ENCODE results near the gene CEP85L. TPM values are rescaled to one million over a fixed set of nuclear protein-coding genes. Genes with fewer than 3 reads are reported as not detected.

The CEP85L gene
- total and polyA plus RNA-seq, 5 donors from 2014 or later, result 19.3 to 96.4 (median 27.7) TPM

- Histone ChIP-seq H3K27me3 (ENCODE audit: control insufficient read depth, insufficient read depth, low read length) (no peaks in the 10 kb centered on the region), H3K4me1 (ENCODE audit: control insufficient read depth, insufficient read depth, low read length, poor library complexity, severe bottlenecking) (no peaks in the 10 kb centered on the region), H3K27ac (ENCODE audit: insufficient read depth, low read length, poor library complexity, severe bottlenecking) (no peak overlapping the region), H3K36me3 (ENCODE audit: control insufficient read depth, insufficient read depth, low read length) (no peaks in the 10 kb centered on the region), H3K9me3 (ENCODE audit: control insufficient read depth in 2 of 2, low read length in 2 of 2) (no peaks in the 10 kb centered on the region), H3K4me3 (ENCODE audit: low read depth, low read length) (no peak overlapping the region)
- Mint-ChIP-seq H3K9me3 (peaks cover 0 to 2% (median 0%) of the 10 kb centered on the region in 7 donors), H3K27me3 (no peaks in the 10 kb centered on the region), H3K4me3 (no peak overlapping the region), H3K4me1 (peaks cover 19 to 42% (median 32%) of the 10 kb centered on the region in 4 donors), H3K27ac (peak overlapping the region in 1 of 3 donors; percentile 11), H3K36me3 (peaks cover 30% of the 10 kb centered on the region)
- DNase-seq (no peak), ATAC-seq (ENCODE audit: low read depth in 2 of 2) (no peak)
Measured at GRCh38 chr6:118598324-118598723, 53.1 kb downstream of the CEP85L start.

GRCh38 chr6:118597636-118598035, 53.8 kb downstream of the CEP85L start:
- DNase-seq, result no peak
- no peaks in the 10 kb centered on the region for H3K27me3 Mint-ChIP-seq
- Histone ChIP-seq H3K9me3 (ENCODE audit: control insufficient read depth in 2 of 2, low read length in 2 of 2) (no peaks in the 10 kb centered on the region), H3K27me3 (ENCODE audit: control insufficient read depth, insufficient read depth, low read length) (no peaks in the 10 kb centered on the region), H3K36me3 (ENCODE audit: control insufficient read depth, insufficient read depth, low read length) (no peaks in the 10 kb centered on the region), H3K27ac (ENCODE audit: insufficient read depth, low read length, poor library complexity, severe bottlenecking) (no peak overlapping the region), H3K4me3 (ENCODE audit: low read depth, low read length) (no peak overlapping the region), H3K4me1 (ENCODE audit: control insufficient read depth, insufficient read depth, low read length, poor library complexity, severe bottlenecking) (no peaks in the 10 kb centered on the region)
- H3K4me1 Mint-ChIP-seq, result peaks cover 19 to 42% (median 36%) of the 10 kb centered on the region in 4 donors
- no peak for ATAC-seq (ENCODE audit: low read depth in 2 of 2)
- no peak overlapping the region for H3K4me3 Mint-ChIP-seq
- peaks cover 0 to 2% (median 0%) of the 10 kb centered on the region in 7 donors for H3K9me3 Mint-ChIP-seq
- peaks cover 34% of the 10 kb centered on the region for H3K36me3 Mint-ChIP-seq
- peak overlapping the region in 1 of 3 donors; percentile 11 for H3K27ac Mint-ChIP-seq

GRCh38 chr6:118596774-118597320, 54.5 kb downstream of the CEP85L start:
- no peaks in the 10 kb centered on the region for H3K27me3 Mint-ChIP-seq
- no peaks in the 10 kb centered on the region for H3K9me3 Mint-ChIP-seq
- no peaks in the 10 kb centered on the region for H3K9me3 ChIP-seq (ENCODE audit: control insufficient read depth in 2 of 2, low read length in 2 of 2)
- ATAC-seq (ENCODE audit: low read depth in 2 of 2), result no peak
- H3K36me3 ChIP-seq (ENCODE audit: control insufficient read depth, insufficient read depth, low read length), result no peaks in the 10 kb centered on the region
- DNase-seq, result no peak
- H3K4me3 Mint-ChIP-seq, result peak overlapping the region in 1 of 4 donors; percentile 1
- H3K4me1 Mint-ChIP-seq, result peaks cover 19 to 42% (median 36%) of the 10 kb centered on the region in 4 donors
- peak overlapping the region; percentile 22 to 70 (median 24) for H3K27ac Mint-ChIP-seq
- H3K4me3 ChIP-seq (ENCODE audit: low read depth, low read length), result no peak overlapping the region
- no peak overlapping the region for H3K27ac ChIP-seq (ENCODE audit: insufficient read depth, low read length, poor library complexity, severe bottlenecking)
- H3K4me1 ChIP-seq (ENCODE audit: control insufficient read depth, insufficient read depth, low read length, poor library complexity, severe bottlenecking), result no peaks in the 10 kb centered on the region
- no peaks in the 10 kb centered on the region for H3K27me3 ChIP-seq (ENCODE audit: control insufficient read depth, insufficient read depth, low read length)
- H3K36me3 Mint-ChIP-seq, result peaks cover 30% of the 10 kb centered on the region

- H3K36me3 Mint-ChIP-seq, result peaks cover 30% of the 10 kb centered on the region
Measured at GRCh38 chr6:118594877-118595276, 56.5 kb downstream of the CEP85L start.

GRCh38 chr6:118591897-118592296, 59.5 kb downstream of the CEP85L start:
- H3K4me3 ChIP-seq (ENCODE audit: low read depth, low read length), result no peak overlapping the region
- peaks cover 7% of the 10 kb centered on the region for H3K36me3 ChIP-seq (ENCODE audit: control insufficient read depth, insufficient read depth, low read length)
- no peak for ATAC-seq (ENCODE audit: low read depth in 2 of 2)
- H3K4me1 ChIP-seq (ENCODE audit: control insufficient read depth, insufficient read depth, low read length, poor library complexity, severe bottlenecking), result no peaks in the 10 kb centered on the region
- Mint-ChIP-seq H3K27ac (no peak overlapping the region), H3K27me3 (no peaks in the 10 kb centered on the region), H3K4me1 (peaks cover 7 to 51% (median 32%) of the 10 kb centered on the region in 4 donors), H3K4me3 (no peak overlapping the region), H3K9me3 (no peaks in the 10 kb centered on the region), H3K36me3 (peaks cover 28% of the 10 kb centered on the region)
- DNase-seq, result no peak
- no peaks in the 10 kb centered on the region for H3K9me3 ChIP-seq (ENCODE audit: control insufficient read depth in 2 of 2, low read length in 2 of 2)
- H3K27ac ChIP-seq (ENCODE audit: insufficient read depth, low read length, poor library complexity, severe bottlenecking), result no peak overlapping the region
- H3K27me3 ChIP-seq (ENCODE audit: control insufficient read depth, insufficient read depth, low read length), result no peaks in the 10 kb centered on the region

More at GRCh38 chr6:118594877-118595276, 56.5 kb downstream of the CEP85L start:
- Mint-ChIP-seq H3K27me3 (no peaks in the 10 kb centered on the region), H3K4me3 (no peak overlapping the region), H3K27ac (peak overlapping the region in 2 of 3 donors; percentile 39 to 54), H3K4me1 (peaks cover 15 to 50% (median 38%) of the 10 kb centered on the region in 4 donors), H3K9me3 (no peaks in the 10 kb centered on the region)
- Histone ChIP-seq H3K36me3 (ENCODE audit: control insufficient read depth, insufficient read depth, low read length) (peaks cover 4% of the 10 kb centered on the region), H3K27me3 (ENCODE audit: control insufficient read depth, insufficient read depth, low read length) (no peaks in the 10 kb centered on the region), H3K9me3 (ENCODE audit: control insufficient read depth in 2 of 2, low read length in 2 of 2) (no peaks in the 10 kb centered on the region), H3K27ac (ENCODE audit: insufficient read depth, low read length, poor library complexity, severe bottlenecking) (no peak overlapping the region), H3K4me3 (ENCODE audit: low read depth, low read length) (no peak overlapping the region), H3K4me1 (ENCODE audit: control insufficient read depth, insufficient read depth, low read length, poor library complexity, severe bottlenecking) (no peaks in the 10 kb centered on the region)
- no peak for ATAC-seq (ENCODE audit: low read depth in 2 of 2)
- DNase-seq, result no peak

GRCh38 chr6:118589649-118590365, 61.6 kb downstream of the CEP85L start:
- H3K4me1 Mint-ChIP-seq, result peaks cover 14 to 52% (median 30%) of the 10 kb centered on the region in 4 donors
- H3K27ac Mint-ChIP-seq, result peak overlapping the region in 2 of 3 donors; percentile 35 to 81
- no peak overlapping the region for H3K4me3 Mint-ChIP-seq
- Histone ChIP-seq H3K4me1 (ENCODE audit: control insufficient read depth, insufficient read depth, low read length, poor library complexity, severe bottlenecking) (no peaks in the 10 kb centered on the region), H3K27me3 (ENCODE audit: control insufficient read depth, insufficient read depth, low read length) (no peaks in the 10 kb centered on the region), H3K36me3 (ENCODE audit: control insufficient read depth, insufficient read depth, low read length) (peaks cover 9% of the 10 kb centered on the region), H3K9me3 (ENCODE audit: control insufficient read depth in 2 of 2, low read length in 2 of 2) (no peaks in the 10 kb centered on the region), H3K4me3 (ENCODE audit: low read depth, low read length) (no peak overlapping the region), H3K27ac (ENCODE audit: insufficient read depth, low read length, poor library complexity, severe bottlenecking) (no peak overlapping the region)
- no peaks in the 10 kb centered on the region for H3K9me3 Mint-ChIP-seq
- peaks cover 28% of the 10 kb centered on the region for H3K36me3 Mint-ChIP-seq
- no peak for DNase-seq
- ATAC-seq (ENCODE audit: low read depth in 2 of 2), result no peak
- H3K27me3 Mint-ChIP-seq, result no peaks in the 10 kb centered on the region

- Histone ChIP-seq H3K27me3 (ENCODE audit: control insufficient read depth, insufficient read depth, low read length) (no peaks in the 10 kb centered on the region), H3K4me3 (ENCODE audit: low read depth, low read length) (no peak overlapping the region), H3K27ac (ENCODE audit: insufficient read depth, low read length, poor library complexity, severe bottlenecking) (no peak overlapping the region), H3K36me3 (ENCODE audit: control insufficient read depth, insufficient read depth, low read length) (peaks cover 9% of the 10 kb centered on the region), H3K4me1 (ENCODE audit: control insufficient read depth, insufficient read depth, low read length, poor library complexity, severe bottlenecking) (no peaks in the 10 kb centered on the region), H3K9me3 (ENCODE audit: control insufficient read depth in 2 of 2, low read length in 2 of 2) (no peaks in the 10 kb centered on the region)
- Mint-ChIP-seq H3K4me3 (no peak overlapping the region), H3K27me3 (no peaks in the 10 kb centered on the region), H3K4me1 (peaks cover 14 to 52% (median 29%) of the 10 kb centered on the region in 4 donors), H3K9me3 (no peaks in the 10 kb centered on the region), H3K27ac (peak overlapping the region in 2 of 3 donors; percentile 17 to 81), H3K36me3 (peaks cover 28% of the 10 kb centered on the region)
- ATAC-seq (ENCODE audit: low read depth in 2 of 2) (no peak), DNase-seq (no peak)
Measured at GRCh38 chr6:118589186-118589585, 62.2 kb downstream of the CEP85L start.
